Measurements from ENCODE around the gene CCR9.

- TF ChIP-seq CTCF (IDR thresholded peaks at IDR 0.05 in 2 of 3, conservative IDR thresholded peaks at IDR 0.05 in 1 of 3; ENCODE audit: control insufficient read depth in 2 of 3, extremely low read depth in 1 of 3, insufficient read depth in 1 of 3, low read depth in 3 of 3, low read length in 3 of 3) (no peak), SMC3 (IDR thresholded peaks at IDR 0.05; ENCODE audit: borderline replicate concordance, low read length) (no peak), SIN3A (IDR thresholded peaks at IDR 0.05; ENCODE audit: low read depth, low read length) (no peak), FOXM1 (IDR thresholded peaks at IDR 0.05; ENCODE audit: low read depth, low read length) (no peak), SRF (IDR thresholded peaks at IDR 0.05; ENCODE audit: low read depth in 2 of 2, low read length in 2 of 2) (no peak), STAT3 (IDR thresholded peaks at IDR 0.05; ENCODE audit: low read depth, low read length) (no peak), ETV6 (conservative IDR thresholded peaks at IDR 0.05 in 1 of 2, IDR thresholded peaks at IDR 0.05 in 1 of 2; ENCODE audit: borderline replicate concordance in 1 of 2, low read depth in 1 of 2) (no peak), EP300 (IDR thresholded peaks at IDR 0.05; ENCODE audit: borderline replicate concordance in 1 of 2, control insufficient read depth in 1 of 2, low read depth in 2 of 2, low read length in 2 of 2) (no peak)
Measured at GRCh38 chr3:45842851-45843625, 43.3 kb upstream of the CCR9 start.
